H4 (cell line): ENCODE results near the gene HID1. TPM values are rescaled to one million over a fixed set of nuclear protein-coding genes. Genes with fewer than 3 reads are reported as not detected.

ENCODE experiments used
- total RNA-seq: library from RNA; depleted of rRNA; stranded (reverse); fragments of >200 nt; shearing (Covaris generic); gene quantifications from 2 replicates; pipeline ENCODE4 v1.2.3, GENCODE V29; 2014; rRNA removed

The HID1 gene
- total RNA-seq, 1 experiment from 2014 or later: 0.15 TPM

Other genes with a start within 250 kb of the HID1 start
- not detected in 2 replicates for gene RAB37, start 235.5 kb downstream of the HID1 start, total RNA-seq
- gene NHERF1, start 224.1 kb downstream of the HID1 start, total RNA-seq: 28.2 and 34.0 TPM in 2 replicates
- 25.3 and 35.8 TPM in 2 replicates for gene NAT9, start 196.4 kb downstream of the HID1 start, total RNA-seq
- 0.12 TPM in 1 of 2 replicates, not detected in the other for gene GRIN2C, start 112.9 kb downstream of the HID1 start, total RNA-seq
- 22.1 and 30.0 TPM in 2 replicates for gene FDXR, start 99.8 kb downstream of the HID1 start, total RNA-seq
- not detected in 2 replicates for gene FADS6, start 79.1 kb downstream of the HID1 start, total RNA-seq
- 0.54 TPM in 1 of 2 replicates, not detected in the other for gene USH1G, start 49.5 kb downstream of the HID1 start, total RNA-seq
- gene OTOP2, start 48.5 kb downstream of the HID1 start, total RNA-seq: not detected in 2 replicates
- not detected in 2 replicates for gene OTOP3, start 36.9 kb downstream of the HID1 start, total RNA-seq
- gene CDR2L, start 14.9 kb upstream of the HID1 start, total RNA-seq: 3.3 and 5.8 TPM in 2 replicates
- gene MRPL58, start 39.9 kb upstream of the HID1 start, total RNA-seq: 89.4 and 107 TPM in 2 replicates
- 595 and 655 TPM in 2 replicates for gene ATP5PD, start 74.2 kb upstream of the HID1 start, total RNA-seq
- gene KCTD2, start 74.5 kb upstream of the HID1 start, total RNA-seq: 14.3 and 16.5 TPM in 2 replicates
- gene SLC16A5, start 115.2 kb upstream of the HID1 start, total RNA-seq: not detected in 2 replicates
- 4.0 and 5.2 TPM in 2 replicates for gene ARMC7, start 137.2 kb upstream of the HID1 start, total RNA-seq
- gene NT5C, start 159.0 kb upstream of the HID1 start, total RNA-seq: 122 and 134 TPM in 2 replicates
- 324 and 466 TPM in 2 replicates for gene JPT1, start 181.8 kb upstream of the HID1 start, total RNA-seq
- 160 and 193 TPM in 2 replicates for gene SUMO2, start 210.2 kb upstream of the HID1 start, total RNA-seq
- gene NUP85, start 232.9 kb upstream of the HID1 start, total RNA-seq: 59.3 and 71.5 TPM in 2 replicates